GM23338 (cell line): Measurements from ENCODE around the gene LUC7L2.

Source experiments
- CREB1 ChIP-seq: fragments of 250-450 bp; sonication (Bioruptor Pico); IDR thresholded peaks from 2 replicates; pipeline ENCODE4 v1.5.0; 2020; ENCODE audit warnings: low read depth, mild to moderate bottlenecking, moderate library complexity
- EZH2 ChIP-seq: fragments of 200-600 bp; sonication (generic); IDR thresholded peaks from one replicate; pipeline ENCODE4 v1.8.0; 2017; ENCODE audit warnings: antibody characterized with exemption, mild to moderate bottlenecking, low read depth; ENCODE audit not compliant: unreplicated experiment
- EZH2phosphoT487 ChIP-seq: fragments of 200-600 bp; sonication (generic); IDR thresholded peaks from one replicate; pipeline ENCODE4 v1.8.1; 2018; ENCODE audit warnings: antibody characterized with exemption; ENCODE audit not compliant: unreplicated experiment
- JUNB ChIP-seq: IDR thresholded peaks from one replicate; pipeline ENCODE4 v1.6.1; 2016; ENCODE audit warnings: antibody characterized with exemption; ENCODE audit not compliant: unreplicated experiment
- POLR2AphosphoS5 ChIP-seq: IDR thresholded peaks from 2 replicates; pipeline ENCODE4 v1.6.1; 2016; ENCODE audit warnings: antibody characterized with exemption, low read depth
- STAT1 ChIP-seq: IDR thresholded peaks from one replicate; pipeline ENCODE4 v1.6.1; 2016; ENCODE audit warnings: antibody characterized with exemption; ENCODE audit not compliant: unreplicated experiment
- TF ChIP-seq, protein P1 (sequence below), 2 experiments: fragments of 200-600 bp in 1 of 2; sonication (generic) in 1 of 2; conservative IDR thresholded peaks; 2 replicates each; pipeline versions ENCODE4 v1.5.1 to v1.6.1; 2016 to 2017; ENCODE audit warnings: antibody characterized with exemption in 2 of 2, low read depth in 2 of 2, mild to moderate bottlenecking in 2 of 2, moderate library complexity in 1 of 2
- TF ChIP-seq, protein P2 (sequence below): IDR thresholded peaks from one replicate; pipeline ENCODE4 v1.6.1; 2018; ENCODE audit warnings: antibody characterized with exemption; ENCODE audit not compliant: unreplicated experiment

DNA sequence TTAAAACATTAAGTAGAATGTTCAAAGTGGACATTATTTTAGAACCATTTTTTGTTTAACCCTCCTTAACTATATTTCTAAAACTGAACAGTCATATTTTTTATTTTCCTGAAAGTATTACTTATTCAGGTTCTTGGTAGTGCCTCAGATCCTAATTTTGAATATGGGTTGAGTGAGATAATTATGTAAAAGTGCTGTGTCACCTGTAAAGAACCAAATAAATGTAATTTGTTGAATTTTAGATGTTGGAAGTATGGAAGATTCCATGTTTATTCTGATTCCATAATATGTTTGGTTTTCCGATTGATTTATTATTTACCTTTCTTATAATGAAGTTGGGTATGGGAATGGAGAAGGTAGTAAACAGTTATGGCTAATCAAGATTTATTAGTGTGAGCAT lies 61.4 kb downstream of the LUC7L2 start:
- TF ChIP-seq, protein P1, sequence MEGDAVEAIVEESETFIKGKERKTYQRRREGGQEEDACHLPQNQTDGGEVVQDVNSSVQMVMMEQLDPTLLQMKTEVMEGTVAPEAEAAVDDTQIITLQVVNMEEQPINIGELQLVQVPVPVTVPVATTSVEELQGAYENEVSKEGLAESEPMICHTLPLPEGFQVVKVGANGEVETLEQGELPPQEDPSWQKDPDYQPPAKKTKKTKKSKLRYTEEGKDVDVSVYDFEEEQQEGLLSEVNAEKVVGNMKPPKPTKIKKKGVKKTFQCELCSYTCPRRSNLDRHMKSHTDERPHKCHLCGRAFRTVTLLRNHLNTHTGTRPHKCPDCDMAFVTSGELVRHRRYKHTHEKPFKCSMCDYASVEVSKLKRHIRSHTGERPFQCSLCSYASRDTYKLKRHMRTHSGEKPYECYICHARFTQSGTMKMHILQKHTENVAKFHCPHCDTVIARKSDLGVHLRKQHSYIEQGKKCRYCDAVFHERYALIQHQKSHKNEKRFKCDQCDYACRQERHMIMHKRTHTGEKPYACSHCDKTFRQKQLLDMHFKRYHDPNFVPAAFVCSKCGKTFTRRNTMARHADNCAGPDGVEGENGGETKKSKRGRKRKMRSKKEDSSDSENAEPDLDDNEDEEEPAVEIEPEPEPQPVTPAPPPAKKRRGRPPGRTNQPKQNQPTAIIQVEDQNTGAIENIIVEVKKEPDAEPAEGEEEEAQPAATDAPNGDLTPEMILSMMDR (conservative IDR thresholded peaks at IDR 0.05; ENCODE audit: low read depth in 2 of 2): no peak
- TF ChIP-seq POLR2AphosphoS5 (no peak), JUNB (no peak), EZH2 (no peak), EZH2phosphoT487 (no peak), CREB1 (CRISPR knock-in tag) (no peak), STAT1 (no peak)
- TF ChIP-seq, protein P2, sequence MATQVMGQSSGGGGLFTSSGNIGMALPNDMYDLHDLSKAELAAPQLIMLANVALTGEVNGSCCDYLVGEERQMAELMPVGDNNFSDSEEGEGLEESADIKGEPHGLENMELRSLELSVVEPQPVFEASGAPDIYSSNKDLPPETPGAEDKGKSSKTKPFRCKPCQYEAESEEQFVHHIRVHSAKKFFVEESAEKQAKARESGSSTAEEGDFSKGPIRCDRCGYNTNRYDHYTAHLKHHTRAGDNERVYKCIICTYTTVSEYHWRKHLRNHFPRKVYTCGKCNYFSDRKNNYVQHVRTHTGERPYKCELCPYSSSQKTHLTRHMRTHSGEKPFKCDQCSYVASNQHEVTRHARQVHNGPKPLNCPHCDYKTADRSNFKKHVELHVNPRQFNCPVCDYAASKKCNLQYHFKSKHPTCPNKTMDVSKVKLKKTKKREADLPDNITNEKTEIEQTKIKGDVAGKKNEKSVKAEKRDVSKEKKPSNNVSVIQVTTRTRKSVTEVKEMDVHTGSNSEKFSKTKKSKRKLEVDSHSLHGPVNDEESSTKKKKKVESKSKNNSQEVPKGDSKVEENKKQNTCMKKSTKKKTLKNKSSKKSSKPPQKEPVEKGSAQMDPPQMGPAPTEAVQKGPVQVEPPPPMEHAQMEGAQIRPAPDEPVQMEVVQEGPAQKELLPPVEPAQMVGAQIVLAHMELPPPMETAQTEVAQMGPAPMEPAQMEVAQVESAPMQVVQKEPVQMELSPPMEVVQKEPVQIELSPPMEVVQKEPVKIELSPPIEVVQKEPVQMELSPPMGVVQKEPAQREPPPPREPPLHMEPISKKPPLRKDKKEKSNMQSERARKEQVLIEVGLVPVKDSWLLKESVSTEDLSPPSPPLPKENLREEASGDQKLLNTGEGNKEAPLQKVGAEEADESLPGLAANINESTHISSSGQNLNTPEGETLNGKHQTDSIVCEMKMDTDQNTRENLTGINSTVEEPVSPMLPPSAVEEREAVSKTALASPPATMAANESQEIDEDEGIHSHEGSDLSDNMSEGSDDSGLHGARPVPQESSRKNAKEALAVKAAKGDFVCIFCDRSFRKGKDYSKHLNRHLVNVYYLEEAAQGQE: no peak
